SK-N-SH (cell line): ENCODE data around the gene ZFYVE21. TPM values are rescaled to one million over a fixed set of nuclear protein-coding genes. Genes with fewer than 3 reads are reported as not detected.

Experiments used
- CTCF ChIA-PET: fragments of 300-600, 350-600 bp; formaldehyde crosslinking; extraction: SDS; loops from one replicate; lab custom pipeline; 2021; lab: Yijun Ruan, JAX
- POLR2A ChIA-PET: fragments of 350-600 bp; sonication (Branson Sonifier 250); formaldehyde crosslinking; extraction: SDS; loops from one replicate; lab custom pipeline; 2020; ENCODE audit warnings: antibody characterized with exemption, inconsistent platforms; lab: Yijun Ruan, JAX
- DNase-seq: peaks from one replicate; pipeline ENCODE4 v3.0.0; 2012
- H2AFZ ChIP-seq: fragments of 200-600 bp; sonication (generic); 2 replicates; pipeline ENCODE4 v1.8.1; 2016; ENCODE audit warnings: antibody characterized with exemption, mild to moderate bottlenecking, low read depth
- H3F3A ChIP-seq: fragments of 200-600 bp; sonication (generic); replicated peaks from 2 replicates; pipeline ENCODE3; 2016; ENCODE audit warnings: antibody characterized with exemption, mild to moderate bottlenecking; ENCODE audit not compliant: insufficient read depth
- H3K27ac ChIP-seq, 2 experiments: fragments of 200-500 bp in 1 of 2; fragments of 200-600 bp in 1 of 2; sonication (Bioruptor generic) in 1 of 2; sonication (generic), shearing (Covaris generic) in 1 of 2; 2 replicates each; pipeline versions ENCODE4 v1.5.1 to v1.6.1; 2014 to 2016; ENCODE audit warnings: low read depth in 2 of 2, inconsistent platforms in 1 of 2, low read length in 1 of 2, mild to moderate bottlenecking in 1 of 2, mixed read lengths in 1 of 2
- H3K27me3 ChIP-seq: fragments of 200-600 bp; sonication (generic), shearing (Covaris generic); 2 replicates; pipeline ENCODE4 v1.6.1; 2016; ENCODE audit warnings: mixed run types; ENCODE audit not compliant: insufficient read depth
- H3K36me3 ChIP-seq, 2 experiments: fragments of 200-500 bp in 1 of 2; fragments of 200-600 bp in 1 of 2; sonication (Bioruptor generic) in 1 of 2; sonication (generic) in 1 of 2; replicated peaks in 1 of 2; 2 replicates each; pipeline versions ENCODE3 to v1.5.1; 2014 to 2016; ENCODE audit warnings: low read length in 1 of 2, mild to moderate bottlenecking in 1 of 2; ENCODE audit not compliant: insufficient read depth in 2 of 2, control insufficient read depth in 1 of 2
- H3K4me1 ChIP-seq, 2 experiments: fragments of 200-500 bp in 1 of 2; fragments of 200-600 bp in 1 of 2; sonication (Bioruptor generic) in 1 of 2; sonication (generic), shearing (Covaris generic) in 1 of 2; 2 replicates each; pipeline versions ENCODE4 v1.5.1 to v1.6.1; 2014 to 2016; ENCODE audit warnings: low read depth in 1 of 2, low read length in 1 of 2, mixed run types in 1 of 2; ENCODE audit not compliant: insufficient read depth in 2 of 2, control insufficient read depth in 1 of 2
- H3K4me2 ChIP-seq: fragments of 200-600 bp; sonication (generic), shearing (Covaris generic); 2 replicates; pipeline ENCODE4 v1.6.1; 2017; ENCODE audit warnings: mixed run types
- H3K4me3 ChIP-seq, 2 experiments: fragments of 200-500 bp in 1 of 2; fragments of 200-600 bp in 1 of 2; sonication (Bioruptor generic) in 1 of 2; sonication (generic), shearing (Covaris generic) in 1 of 2; 2 replicates each; pipeline versions ENCODE4 v1.5.1 to v1.8.1; 2014 to 2016; ENCODE audit warnings: low read depth in 2 of 2, inconsistent platforms in 1 of 2, low read length in 1 of 2, mild to moderate bottlenecking in 1 of 2, mixed read lengths in 1 of 2, moderate library complexity in 1 of 2
- H3K79me2 ChIP-seq: fragments of 200-600 bp; sonication (generic); 2 replicates; pipeline ENCODE4 v1.8.1; 2017; ENCODE audit warnings: mild to moderate bottlenecking; ENCODE audit not compliant: insufficient read depth
- H3K9ac ChIP-seq: fragments of 200-600 bp; sonication (generic); 2 replicates; pipeline ENCODE4 v1.6.1; 2017; ENCODE audit warnings: mixed run types
- H3K9me2 ChIP-seq: fragments of 200-600 bp; sonication (generic); 2 replicates; pipeline ENCODE4 v1.6.1; 2017; ENCODE audit warnings: mixed run types
- H3K9me3 ChIP-seq: fragments of 200-600 bp; sonication (generic); 2 replicates; pipeline ENCODE4 v1.6.1; 2017; ENCODE audit warnings: mixed run types, mild to moderate bottlenecking, moderate library complexity
- H4K20me1 ChIP-seq: fragments of 200-600 bp; sonication (generic); 2 replicates; pipeline ENCODE4 v1.6.1; 2017; ENCODE audit warnings: mild to moderate bottlenecking, mixed run types; ENCODE audit not compliant: insufficient read depth
- CHD2 ChIP-seq: fragments of 150-350 bp; IDR thresholded peaks from 2 replicates; pipeline ENCODE4 v1.6.1; 2018; ENCODE audit warnings: low read length; ENCODE audit not compliant: partially characterized antibody
- ELF1 ChIP-seq: IDR thresholded peaks from 2 replicates; pipeline ENCODE4 v1.4.0; 2012
- FOSL2 ChIP-seq: IDR thresholded peaks from 2 replicates; pipeline ENCODE4 v1.4.0; 2012; ENCODE audit warnings: low read depth, mild to moderate bottlenecking, moderate library complexity, borderline replicate concordance
- FOXJ3 ChIP-seq: sonication (generic); formaldehyde crosslinking; IDR thresholded peaks from 2 replicates; pipeline ENCODE4 v1.5.1; 2020; ENCODE audit warnings: mild to moderate bottlenecking, missing genetic modification reagents
- FOXM1 ChIP-seq: IDR thresholded peaks from 2 replicates; pipeline ENCODE4 v1.4.0; 2012; ENCODE audit warnings: low read depth, mild to moderate bottlenecking
- GABPA ChIP-seq: IDR thresholded peaks from 2 replicates; pipeline ENCODE4 v1.4.0; 2012; ENCODE audit warnings: low read depth, mild to moderate bottlenecking
- GATA2 ChIP-seq: sonication (generic); formaldehyde crosslinking; IDR thresholded peaks from 2 replicates; pipeline ENCODE4 v1.5.0; 2020; ENCODE audit warnings: mild to moderate bottlenecking, missing genetic modification reagents
- JUND ChIP-seq: IDR thresholded peaks from 2 replicates; pipeline ENCODE4 v1.4.0; 2012
- MXI1 ChIP-seq: IDR thresholded peaks from 2 replicates; pipeline ENCODE4 v1.6.1; 2012; ENCODE audit warnings: mild to moderate bottlenecking, low read depth, low read length, improper control_type of control experiment
- NFIC ChIP-seq: IDR thresholded peaks from 2 replicates; pipeline ENCODE4 v1.4.0; 2012; ENCODE audit warnings: borderline replicate concordance
- NRF1 ChIP-seq: IDR thresholded peaks from 2 replicates; pipeline ENCODE4 v1.6.1; 2012; ENCODE audit warnings: low read depth, mild to moderate bottlenecking, low read length
- POLR2AphosphoS5 ChIP-seq: IDR thresholded peaks from 2 replicates; pipeline ENCODE4 v1.6.1; 2012; ENCODE audit warnings: low read depth, low read length
- RAD21 ChIP-seq: IDR thresholded peaks from 2 replicates; pipeline ENCODE4 v1.6.1; 2012; ENCODE audit warnings: mild to moderate bottlenecking, low read length
- REST ChIP-seq: IDR thresholded peaks from 2 replicates; pipeline ENCODE4 v1.6.1; 2012; ENCODE audit warnings: mild to moderate bottlenecking, low read depth, low read length, moderate library complexity
- SIN3A ChIP-seq: IDR thresholded peaks from 2 replicates; pipeline ENCODE4 v1.6.1; 2012; ENCODE audit warnings: low read depth, mild to moderate bottlenecking, low read length, moderate library complexity, borderline replicate concordance
- SMC3 ChIP-seq: IDR thresholded peaks from 2 replicates; pipeline ENCODE4 v1.6.1; 2012; ENCODE audit warnings: low read depth, low read length, improper control_type of control experiment
- TCF12 ChIP-seq: IDR thresholded peaks from 2 replicates; pipeline ENCODE4 v1.4.0; 2012
- USF1 ChIP-seq: IDR thresholded peaks from 2 replicates; pipeline ENCODE4 v1.4.0; 2012; ENCODE audit warnings: low read depth, borderline replicate concordance
- WGBS: methylation state at CpG from one replicate; pipeline ENCODE4 v1.1.6; 2017; ENCODE audit warnings: low lambda C conversion rate; 5-methylcytosine and 5-hydroxymethylcytosine counted together
- polyA plus RNA-seq, 3 experiments: library from polyadenylated mRNA; depleted of rRNA; stranded (reverse); fragments of >200 nt; gene quantifications; 2 replicates each; pipeline ENCODE4 v1.2.3, GENCODE V29; 2012

The ZFYVE21 gene
- polyA plus RNA-seq, 1 of the 3 experiments (the other 2 are of a cell fraction), result 82.1 TPM

- H3K27me3 ChIP-seq, result no peaks in the 10 kb centered on the region
- H3K79me2 ChIP-seq, result peaks cover 50% of the 10 kb centered on the region; the same call in 1 of the 2 replicates
- H3K4me2 ChIP-seq, result no peak overlapping the region
- no peaks in the 10 kb centered on the region for H3F3A ChIP-seq
- H3K36me3 ChIP-seq, result peaks cover 4 to 13% of the 10 kb centered on the region in 2 experiments
- CTCF ChIA-PET, result interaction anchor here (0.6 kb wide), 1 partner anchor 8 kb away, joined by 3 read pairs; no protein-coding TSS in a partner anchor
- peaks cover 23% of the 10 kb centered on the region for H4K20me1 ChIP-seq
- no peaks in the 10 kb centered on the region for H3K9me2 ChIP-seq
- no peak for TF ChIP-seq FOXM1
- H2AFZ ChIP-seq, result no peak overlapping the region
- H3K4me1 ChIP-seq, result no peaks in the 10 kb centered on the region; a peak in 1 of 4 replicates
- peak; percentile 56 for DNase-seq
- H3K9ac ChIP-seq, result no peak overlapping the region
- H3K4me3 ChIP-seq, result no peak overlapping the region
- H3K9me3 ChIP-seq, result no peaks in the 10 kb centered on the region
- H3K27ac ChIP-seq, result no peak overlapping the region
- POLR2A ChIA-PET, result no interaction called here
- 85% methylated on average over 16 of the region's 20 CpGs for WGBS
Observed at GRCh38 chr14:103724116-103724515, 8.5 kb downstream of the ZFYVE21 start.

- DNase-seq, result no peak
- H3K9me2 ChIP-seq, result no peaks in the 10 kb centered on the region
- no peaks in the 10 kb centered on the region for H3K27me3 ChIP-seq
- no peaks in the 10 kb centered on the region for H3F3A ChIP-seq
- H3K79me2 ChIP-seq, result peaks cover 40% of the 10 kb centered on the region; the same call in 1 of the 2 replicates
- no peaks in the 10 kb centered on the region for H3K9me3 ChIP-seq
- POLR2A ChIA-PET, result no interaction called here
- H2AFZ ChIP-seq, result no peak overlapping the region
- H3K4me1 ChIP-seq, result no peaks in the 10 kb centered on the region; a peak in 1 of 4 replicates
- CTCF ChIA-PET, result no interaction called here
- WGBS, result 98% methylated on average over 19 of the region's 29 CpGs
- H3K27ac ChIP-seq, result no peak overlapping the region
- H3K9ac ChIP-seq, result no peak overlapping the region
- no peak overlapping the region for H3K4me3 ChIP-seq
- H3K36me3 ChIP-seq, result peaks cover 4 to 24% of the 10 kb centered on the region in 2 experiments
- no peak for TF ChIP-seq USF1
- no peak for TF ChIP-seq NFIC
- no peak for TF ChIP-seq NRF1
- TF ChIP-seq POLR2AphosphoS5, result no peak
- TF ChIP-seq GABPA, result no peak
- TF ChIP-seq ELF1, result no peak
- TF ChIP-seq FOXJ3 (CRISPR knock-in tag), result no peak
- TF ChIP-seq GATA2 (CRISPR knock-in tag), result no peak
- peaks cover 21% of the 10 kb centered on the region for H4K20me1 ChIP-seq
- no peak overlapping the region for H3K4me2 ChIP-seq
Observed at GRCh38 chr14:103725001-103725682, 9.5 kb downstream of the ZFYVE21 start.

GRCh38 chr14:103725739-103726395, 10.3 kb downstream of the ZFYVE21 start:
- Histone ChIP-seq H2AFZ (no peak overlapping the region), H3K27me3 (no peaks in the 10 kb centered on the region), H3K4me3 (no peak overlapping the region), H3K36me3 (peaks cover 4 to 28% of the 10 kb centered on the region in 2 experiments), H3K4me1 (no peaks in the 10 kb centered on the region; a peak in 1 of 4 replicates), H3K9me3 (no peaks in the 10 kb centered on the region), H3K27ac (no peak overlapping the region), H3K79me2 (peaks cover 33% of the 10 kb centered on the region; the same call in 1 of the 2 replicates), H3K4me2 (no peak overlapping the region), H4K20me1 (peaks cover 14% of the 10 kb centered on the region), H3K9ac (no peak overlapping the region), H3K9me2 (no peaks in the 10 kb centered on the region), H3F3A (no peaks in the 10 kb centered on the region)
- CTCF ChIA-PET, result no interaction called here
- POLR2A ChIA-PET, result no interaction called here
- 90% methylated on average over 7 of the region's 16 CpGs for WGBS
- no peak for DNase-seq
- TF ChIP-seq MXI1 (no peak), GATA2 (CRISPR knock-in tag) (no peak), TCF12 (no peak), NRF1 (no peak), SIN3A (no peak), POLR2AphosphoS5 (no peak), REST (no peak), JUND (no peak), FOXJ3 (CRISPR knock-in tag) (no peak), FOSL2 (no peak), CHD2 (no peak), SMC3 (no peak), RAD21 (no peak)
